ENCODE measurements around the gene GNLY.

Gene GNLY

DNA sequence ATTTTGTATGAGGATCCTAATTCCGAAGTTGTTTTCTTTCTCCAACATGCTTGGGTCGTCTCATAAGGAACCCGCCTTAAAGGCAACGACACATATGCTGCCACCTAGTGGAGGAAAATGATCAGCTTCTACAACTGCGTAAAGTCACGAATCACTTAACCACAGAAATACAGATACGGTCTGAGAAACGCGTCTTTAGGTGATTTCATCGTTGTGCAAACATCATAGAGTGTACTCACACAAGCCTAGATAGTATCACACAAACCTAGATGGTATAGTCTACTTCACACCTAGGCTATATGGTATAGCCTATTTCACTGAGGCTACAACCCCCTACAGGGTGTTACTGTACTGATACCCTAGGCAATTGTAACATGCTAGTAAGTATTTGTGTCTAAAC is 13.1 kb downstream of the GNLY start:
- TF ChIP-seq EZH2phosphoT487 (conservative IDR thresholded peaks at IDR 0.05; ENCODE audit: low read length), result no peak
- TF ChIP-seq, protein P1, sequence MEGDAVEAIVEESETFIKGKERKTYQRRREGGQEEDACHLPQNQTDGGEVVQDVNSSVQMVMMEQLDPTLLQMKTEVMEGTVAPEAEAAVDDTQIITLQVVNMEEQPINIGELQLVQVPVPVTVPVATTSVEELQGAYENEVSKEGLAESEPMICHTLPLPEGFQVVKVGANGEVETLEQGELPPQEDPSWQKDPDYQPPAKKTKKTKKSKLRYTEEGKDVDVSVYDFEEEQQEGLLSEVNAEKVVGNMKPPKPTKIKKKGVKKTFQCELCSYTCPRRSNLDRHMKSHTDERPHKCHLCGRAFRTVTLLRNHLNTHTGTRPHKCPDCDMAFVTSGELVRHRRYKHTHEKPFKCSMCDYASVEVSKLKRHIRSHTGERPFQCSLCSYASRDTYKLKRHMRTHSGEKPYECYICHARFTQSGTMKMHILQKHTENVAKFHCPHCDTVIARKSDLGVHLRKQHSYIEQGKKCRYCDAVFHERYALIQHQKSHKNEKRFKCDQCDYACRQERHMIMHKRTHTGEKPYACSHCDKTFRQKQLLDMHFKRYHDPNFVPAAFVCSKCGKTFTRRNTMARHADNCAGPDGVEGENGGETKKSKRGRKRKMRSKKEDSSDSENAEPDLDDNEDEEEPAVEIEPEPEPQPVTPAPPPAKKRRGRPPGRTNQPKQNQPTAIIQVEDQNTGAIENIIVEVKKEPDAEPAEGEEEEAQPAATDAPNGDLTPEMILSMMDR (IDR thresholded peaks at IDR 0.05; ENCODE audit: insufficient read depth, low read length, poor library complexity, severe bottlenecking), result peak; percentile 86
- H3K4me2 ChIP-seq (ENCODE audit: low read depth, low read length, poor library complexity, severe bottlenecking), result no peak overlapping the region
- H3K4me3 ChIP-seq (ENCODE audit: insufficient read depth, low read length, poor library complexity, severe bottlenecking), result no peak overlapping the region
- no peaks in the 10 kb centered on the region for H3K36me3 ChIP-seq (ENCODE audit: low read length)
- no peaks in the 10 kb centered on the region for H3K9me2 ChIP-seq (replicated peaks; ENCODE audit: insufficient read depth, low read length)
- no peaks in the 10 kb centered on the region for H3K9me3 ChIP-seq (ENCODE audit: insufficient read depth, low read length)
- no peak overlapping the region for H3K9ac ChIP-seq (ENCODE audit: low read length)
- H3F3A ChIP-seq (ENCODE audit: insufficient read depth), result no peaks in the 10 kb centered on the region
- no peaks in the 10 kb centered on the region for H3K27me3 ChIP-seq (ENCODE audit: low read length)
- H3K27ac ChIP-seq (ENCODE audit: low read depth, low read length), result no peak overlapping the region
- no peaks in the 10 kb centered on the region for H4K20me1 ChIP-seq (ENCODE audit: low read depth, low read length)
- peak overlapping the region; percentile 15 for H2AFZ ChIP-seq (ENCODE audit: low read depth, low read length, severe bottlenecking)
- no peaks in the 10 kb centered on the region for H3K79me2 ChIP-seq (ENCODE audit: insufficient read depth, low read length)

DNA sequence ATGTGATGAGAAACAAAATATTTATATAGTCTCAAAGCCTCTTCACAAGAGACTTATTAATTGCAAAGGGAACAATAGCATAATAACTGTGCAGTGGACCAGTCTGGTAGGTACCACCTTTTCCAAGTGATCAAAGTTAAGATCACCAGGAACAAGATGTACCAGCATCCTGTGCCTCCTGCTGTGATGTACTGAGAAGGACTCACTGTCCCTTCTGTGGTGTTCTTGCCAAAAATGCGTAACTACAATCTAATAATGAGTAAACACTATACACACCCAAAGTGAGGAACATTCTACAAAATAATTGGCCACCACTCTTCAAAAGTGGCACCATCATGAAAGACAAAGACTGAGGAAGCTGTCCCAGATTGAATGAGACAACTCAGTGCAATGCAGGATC is 14.5 kb downstream of the GNLY start:
- H3K36me3 ChIP-seq (ENCODE audit: low read length), result no peaks in the 10 kb centered on the region
- no peak overlapping the region for H3K4me3 ChIP-seq (ENCODE audit: insufficient read depth, low read length, poor library complexity, severe bottlenecking)
- TF ChIP-seq EZH2phosphoT487 (conservative IDR thresholded peaks at IDR 0.05; ENCODE audit: low read length), result no peak
- TF ChIP-seq, protein P1 (IDR thresholded peaks at IDR 0.05; ENCODE audit: insufficient read depth, low read length, poor library complexity, severe bottlenecking), result no peak
- no peaks in the 10 kb centered on the region for H3K9me3 ChIP-seq (ENCODE audit: insufficient read depth, low read length)
- H3F3A ChIP-seq (ENCODE audit: insufficient read depth), result no peaks in the 10 kb centered on the region
- no peak overlapping the region for H3K4me2 ChIP-seq (ENCODE audit: low read depth, low read length, poor library complexity, severe bottlenecking)
- H3K27me3 ChIP-seq (ENCODE audit: low read length), result no peaks in the 10 kb centered on the region
- no peak overlapping the region for H2AFZ ChIP-seq (ENCODE audit: low read depth, low read length, severe bottlenecking)
- H3K79me2 ChIP-seq (ENCODE audit: insufficient read depth, low read length), result no peaks in the 10 kb centered on the region
- H3K9ac ChIP-seq (ENCODE audit: low read length), result no peak overlapping the region
- no peak overlapping the region for H3K27ac ChIP-seq (ENCODE audit: low read depth, low read length)
- H4K20me1 ChIP-seq (ENCODE audit: low read depth, low read length), result no peaks in the 10 kb centered on the region
- H3K9me2 ChIP-seq (replicated peaks; ENCODE audit: insufficient read depth, low read length), result no peaks in the 10 kb centered on the region

DNA sequence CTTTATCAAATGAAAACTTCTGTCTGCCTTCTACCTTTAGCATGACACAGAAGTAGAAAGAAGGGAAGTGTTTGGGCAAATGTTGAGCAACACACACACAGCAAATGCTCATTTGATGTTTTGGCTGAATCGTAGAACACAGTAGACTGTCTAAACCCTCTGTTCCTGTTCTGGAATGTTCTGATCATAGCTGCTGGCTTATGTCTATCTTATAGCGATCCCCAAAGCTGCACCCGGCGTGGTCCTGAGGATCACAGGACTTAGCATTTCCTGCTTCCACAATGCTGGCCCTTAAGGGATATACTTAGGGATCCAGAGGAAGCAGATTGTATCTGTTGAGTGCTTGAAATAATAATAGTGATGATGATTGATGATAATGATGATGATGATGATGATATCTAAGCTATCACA is 15.2 kb downstream of the GNLY start:
- Histone ChIP-seq H3K27me3 (ENCODE audit: low read length) (no peaks in the 10 kb centered on the region), H4K20me1 (ENCODE audit: low read depth, low read length) (no peaks in the 10 kb centered on the region), H3K79me2 (ENCODE audit: insufficient read depth, low read length) (no peaks in the 10 kb centered on the region), H3K9me2 (replicated peaks; ENCODE audit: insufficient read depth, low read length) (no peaks in the 10 kb centered on the region), H3K36me3 (ENCODE audit: low read length) (no peaks in the 10 kb centered on the region), H3K9me3 (ENCODE audit: insufficient read depth, low read length) (no peaks in the 10 kb centered on the region), H3K27ac (ENCODE audit: low read depth, low read length) (no peak overlapping the region), H3K4me2 (ENCODE audit: low read depth, low read length, poor library complexity, severe bottlenecking) (no peak overlapping the region), H3K9ac (ENCODE audit: low read length) (no peak overlapping the region), H3F3A (ENCODE audit: insufficient read depth) (no peaks in the 10 kb centered on the region), H2AFZ (ENCODE audit: low read depth, low read length, severe bottlenecking) (no peak overlapping the region), H3K4me3 (ENCODE audit: insufficient read depth, low read length, poor library complexity, severe bottlenecking) (no peak overlapping the region)
- TF ChIP-seq, protein P1 (IDR thresholded peaks at IDR 0.05; ENCODE audit: insufficient read depth, low read length, poor library complexity, severe bottlenecking), result no peak
- no peak for TF ChIP-seq EZH2phosphoT487 (conservative IDR thresholded peaks at IDR 0.05; ENCODE audit: low read length)
